Gastrocnemius medialis (tissue), 4 donors: ENCODE measurements around the gene PRKN.

Source experiments
- POLR2A ChIP-seq, 2 donors: fragments of 450-650 bp; IDR thresholded peaks; one replicate each; pipeline ENCODE4 v1.6.1; 2017; ENCODE audit warnings: antibody characterized with exemption in 2 of 2, mild to moderate bottlenecking in 2 of 2, moderate library complexity in 2 of 2
- TF ChIP-seq, protein P1 (sequence below), 5 experiments: fragments of 450-650 bp in 3 of 5; fragments of 200-600 bp in 2 of 5; sonication (generic) in 2 of 5; IDR thresholded peaks in 4 of 5; conservative IDR thresholded peaks in 1 of 5; 1 replicate in 4 of 5; 2 replicates in 1 of 5; pipeline ENCODE4 v1.5.1; 2016 to 2019; ENCODE audit warnings: antibody characterized with exemption in 5 of 5, mild to moderate bottlenecking in 3 of 5, moderate library complexity in 3 of 5

DNA sequence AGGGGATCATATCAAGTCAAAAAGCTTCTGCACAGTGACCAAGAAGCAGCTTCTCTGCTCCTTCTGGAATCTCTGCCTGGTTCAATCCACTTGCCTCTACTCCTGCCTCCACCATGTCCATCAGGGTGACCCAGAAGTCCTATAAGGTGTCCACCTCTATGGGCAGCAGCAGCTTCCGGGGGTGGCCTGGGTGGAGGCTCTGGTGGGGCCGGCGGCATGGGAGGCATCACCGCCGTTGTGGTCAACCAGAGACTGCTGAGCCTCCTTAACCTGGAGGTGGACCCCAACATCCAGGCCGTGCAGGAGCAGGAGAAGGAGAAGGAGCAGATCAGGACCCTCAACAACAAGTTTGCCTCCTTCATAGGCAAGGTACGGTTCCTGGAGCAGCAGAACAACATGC, 159.3 kb downstream of the PRKN start:
- TF ChIP-seq, protein P1, sequence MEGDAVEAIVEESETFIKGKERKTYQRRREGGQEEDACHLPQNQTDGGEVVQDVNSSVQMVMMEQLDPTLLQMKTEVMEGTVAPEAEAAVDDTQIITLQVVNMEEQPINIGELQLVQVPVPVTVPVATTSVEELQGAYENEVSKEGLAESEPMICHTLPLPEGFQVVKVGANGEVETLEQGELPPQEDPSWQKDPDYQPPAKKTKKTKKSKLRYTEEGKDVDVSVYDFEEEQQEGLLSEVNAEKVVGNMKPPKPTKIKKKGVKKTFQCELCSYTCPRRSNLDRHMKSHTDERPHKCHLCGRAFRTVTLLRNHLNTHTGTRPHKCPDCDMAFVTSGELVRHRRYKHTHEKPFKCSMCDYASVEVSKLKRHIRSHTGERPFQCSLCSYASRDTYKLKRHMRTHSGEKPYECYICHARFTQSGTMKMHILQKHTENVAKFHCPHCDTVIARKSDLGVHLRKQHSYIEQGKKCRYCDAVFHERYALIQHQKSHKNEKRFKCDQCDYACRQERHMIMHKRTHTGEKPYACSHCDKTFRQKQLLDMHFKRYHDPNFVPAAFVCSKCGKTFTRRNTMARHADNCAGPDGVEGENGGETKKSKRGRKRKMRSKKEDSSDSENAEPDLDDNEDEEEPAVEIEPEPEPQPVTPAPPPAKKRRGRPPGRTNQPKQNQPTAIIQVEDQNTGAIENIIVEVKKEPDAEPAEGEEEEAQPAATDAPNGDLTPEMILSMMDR (IDR thresholded peaks at IDR 0.05 in 4 of 5, conservative IDR thresholded peaks at IDR 0.05 in 1 of 5) = no peak
- TF ChIP-seq POLR2A (IDR thresholded peaks at IDR 0.05) = no peak
